Progenitor cell of endocrine pancreas (in vitro differentiated cells): ENCODE measurements around the gene TLCD5. TPM values are rescaled to one million over a fixed set of nuclear protein-coding genes. Genes with fewer than 3 reads are reported as not detected.

Source experiments
- DNase-seq: peaks from one replicate; pipeline ENCODE4 v3.0.0; 2021; ENCODE audit warnings: low spot score; ENCODE audit not compliant: unreplicated experiment
- H3K27ac Mint-ChIP-seq: 2 replicates; pipeline ENCODE4 v1.8.0; 2021; ENCODE audit warnings: mild to moderate bottlenecking, moderate library complexity, mixed read lengths
- H3K27me3 Mint-ChIP-seq: 2 replicates; pipeline ENCODE4 v1.8.0; 2021; ENCODE audit warnings: mixed read lengths
- H3K36me3 Mint-ChIP-seq: 2 replicates; pipeline ENCODE4 v1.8.0; 2022; ENCODE audit warnings: mixed read lengths; ENCODE audit not compliant: insufficient read depth
- H3K4me1 Mint-ChIP-seq: 2 replicates; pipeline ENCODE4 v1.8.0; 2021; ENCODE audit warnings: low read depth, mixed read lengths
- H3K4me3 Mint-ChIP-seq: 2 replicates; pipeline ENCODE4 v1.8.0; 2021; ENCODE audit warnings: low read depth, mild to moderate bottlenecking, moderate library complexity, mixed read lengths
- H3K9me3 Mint-ChIP-seq: 2 replicates; pipeline ENCODE4 v1.8.0; 2021; ENCODE audit warnings: low read depth, mixed read lengths
- total RNA-seq: library from RNA; stranded (reverse); gene quantifications from 2 replicates; pipeline ENCODE4 v1.2.1, GENCODE V29; 2021
- TF ChIP-seq, protein P1 (sequence below): fragments of 200-600 bp; sonication (generic); IDR thresholded peaks from one replicate; pipeline ENCODE4 v1.5.0; 2021; ENCODE audit warnings: antibody characterized with exemption, mild to moderate bottlenecking; ENCODE audit not compliant: unreplicated experiment

The TLCD5 gene
- total RNA-seq, 1 donor from 2014 or later = 9.3 TPM

DNA sequence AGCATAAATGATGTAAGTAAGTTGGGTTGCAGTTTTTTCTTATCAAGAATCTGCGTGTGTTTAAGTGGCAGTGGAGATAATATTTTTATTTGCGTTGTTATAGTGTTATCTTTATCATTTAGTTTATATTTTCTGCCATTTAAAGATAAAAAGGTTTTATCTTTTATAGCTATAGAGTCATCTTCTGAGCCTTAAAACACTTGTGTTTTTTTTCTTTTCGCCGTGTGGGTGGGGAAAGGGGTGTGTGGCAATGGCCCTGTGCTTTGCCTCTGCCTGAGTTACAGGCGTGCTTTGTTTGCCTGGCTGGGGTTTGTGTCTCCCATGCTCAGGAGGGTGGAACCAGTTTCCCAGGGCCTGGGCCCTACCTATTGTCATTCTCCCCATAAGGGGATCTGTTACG is 27.3 kb downstream of the TLCD5 start:
- TF ChIP-seq, protein P1, sequence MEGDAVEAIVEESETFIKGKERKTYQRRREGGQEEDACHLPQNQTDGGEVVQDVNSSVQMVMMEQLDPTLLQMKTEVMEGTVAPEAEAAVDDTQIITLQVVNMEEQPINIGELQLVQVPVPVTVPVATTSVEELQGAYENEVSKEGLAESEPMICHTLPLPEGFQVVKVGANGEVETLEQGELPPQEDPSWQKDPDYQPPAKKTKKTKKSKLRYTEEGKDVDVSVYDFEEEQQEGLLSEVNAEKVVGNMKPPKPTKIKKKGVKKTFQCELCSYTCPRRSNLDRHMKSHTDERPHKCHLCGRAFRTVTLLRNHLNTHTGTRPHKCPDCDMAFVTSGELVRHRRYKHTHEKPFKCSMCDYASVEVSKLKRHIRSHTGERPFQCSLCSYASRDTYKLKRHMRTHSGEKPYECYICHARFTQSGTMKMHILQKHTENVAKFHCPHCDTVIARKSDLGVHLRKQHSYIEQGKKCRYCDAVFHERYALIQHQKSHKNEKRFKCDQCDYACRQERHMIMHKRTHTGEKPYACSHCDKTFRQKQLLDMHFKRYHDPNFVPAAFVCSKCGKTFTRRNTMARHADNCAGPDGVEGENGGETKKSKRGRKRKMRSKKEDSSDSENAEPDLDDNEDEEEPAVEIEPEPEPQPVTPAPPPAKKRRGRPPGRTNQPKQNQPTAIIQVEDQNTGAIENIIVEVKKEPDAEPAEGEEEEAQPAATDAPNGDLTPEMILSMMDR = no peak
- no peak for DNase-seq
- Mint-ChIP-seq H3K4me1 (peaks cover 14% of the 10 kb centered on the region), H3K4me3 (no peak overlapping the region), H3K9me3 (peaks cover 3% of the 10 kb centered on the region), H3K27ac (peak overlapping the region; percentile 81), H3K27me3 (no peaks in the 10 kb centered on the region), H3K36me3 (peaks cover 3% of the 10 kb centered on the region)

DNA sequence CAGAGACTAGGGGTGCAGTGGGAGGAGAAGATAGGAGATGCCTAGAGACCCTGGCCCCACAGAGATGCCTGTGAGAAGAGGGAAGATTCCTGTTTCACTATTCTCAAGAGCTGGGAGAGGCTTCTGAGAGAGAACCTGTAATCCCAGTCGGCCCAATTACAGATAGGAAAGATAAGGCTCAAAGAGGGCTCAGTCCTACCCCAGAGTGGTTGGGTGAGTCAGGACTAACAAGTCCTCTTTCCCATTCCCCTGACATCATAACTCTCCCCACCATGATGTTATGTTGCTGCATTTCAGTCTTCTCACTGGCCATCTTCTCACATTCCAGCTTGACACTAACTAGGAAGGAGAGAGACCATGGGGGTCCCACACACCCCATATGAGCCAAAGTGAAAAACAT is 29.0 kb downstream of the TLCD5 start:
- no peak for DNase-seq
- Mint-ChIP-seq H3K4me3 (no peak overlapping the region), H3K27ac (peak overlapping the region; percentile 40), H3K4me1 (peaks cover 14% of the 10 kb centered on the region), H3K36me3 (peaks cover 3% of the 10 kb centered on the region), H3K9me3 (peaks cover 3% of the 10 kb centered on the region), H3K27me3 (no peaks in the 10 kb centered on the region)
- TF ChIP-seq, protein P1 = no peak

DNA sequence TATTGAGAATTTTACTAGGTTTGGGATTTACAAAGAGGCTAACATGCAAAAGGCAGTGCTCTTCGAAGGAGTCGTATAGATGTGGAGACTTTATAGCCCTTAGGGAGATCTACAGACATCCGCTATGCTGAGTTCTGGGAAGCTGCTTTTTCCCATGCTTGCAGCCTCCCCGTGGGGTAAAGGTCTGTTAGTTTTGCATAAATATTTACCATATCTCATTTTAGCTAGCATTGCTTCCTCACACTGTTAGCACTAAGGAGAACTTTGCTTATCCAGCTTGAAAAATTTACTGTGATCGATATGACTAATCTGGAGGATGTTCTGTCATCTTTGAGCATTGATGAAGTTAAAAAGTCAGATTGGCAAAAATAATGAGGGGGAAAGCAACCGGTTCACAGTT is 29.7 kb downstream of the TLCD5 start:
- TF ChIP-seq, protein P1 = no peak
- DNase-seq = no peak
- Mint-ChIP-seq H3K27ac (peak overlapping the region; percentile 40), H3K4me1 (peaks cover 14% of the 10 kb centered on the region), H3K36me3 (peaks cover 4% of the 10 kb centered on the region), H3K9me3 (peaks cover 7% of the 10 kb centered on the region), H3K27me3 (no peaks in the 10 kb centered on the region), H3K4me3 (no peak overlapping the region)

DNA sequence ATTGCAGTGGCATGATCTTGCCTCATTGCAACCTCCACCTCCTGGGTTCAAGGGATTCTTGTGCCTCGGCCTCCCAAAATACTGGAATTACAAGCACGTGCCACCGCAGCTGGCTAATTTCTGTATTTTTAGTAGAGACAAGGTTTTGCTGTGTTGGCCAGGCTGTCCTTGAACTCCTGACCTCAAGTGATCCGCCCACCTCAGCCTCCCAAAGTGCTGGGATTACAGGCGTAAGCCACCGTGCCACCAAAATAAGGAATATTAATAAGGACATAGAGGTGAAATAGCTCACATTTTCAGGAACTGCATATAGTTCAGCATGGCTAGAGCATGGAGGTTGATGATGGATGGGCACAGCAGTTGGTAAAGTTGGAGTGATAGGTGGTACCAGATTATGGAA is 32.5 kb downstream of the TLCD5 start:
- peaks cover 10% of the 10 kb centered on the region for H3K4me1 Mint-ChIP-seq
- no peak for DNase-seq
- no peak overlapping the region for H3K4me3 Mint-ChIP-seq
- peaks cover 7% of the 10 kb centered on the region for H3K9me3 Mint-ChIP-seq
- H3K36me3 Mint-ChIP-seq = peaks cover 5% of the 10 kb centered on the region
- no peak overlapping the region for H3K27ac Mint-ChIP-seq
- no peaks in the 10 kb centered on the region for H3K27me3 Mint-ChIP-seq
- TF ChIP-seq, protein P1 = no peak

DNA sequence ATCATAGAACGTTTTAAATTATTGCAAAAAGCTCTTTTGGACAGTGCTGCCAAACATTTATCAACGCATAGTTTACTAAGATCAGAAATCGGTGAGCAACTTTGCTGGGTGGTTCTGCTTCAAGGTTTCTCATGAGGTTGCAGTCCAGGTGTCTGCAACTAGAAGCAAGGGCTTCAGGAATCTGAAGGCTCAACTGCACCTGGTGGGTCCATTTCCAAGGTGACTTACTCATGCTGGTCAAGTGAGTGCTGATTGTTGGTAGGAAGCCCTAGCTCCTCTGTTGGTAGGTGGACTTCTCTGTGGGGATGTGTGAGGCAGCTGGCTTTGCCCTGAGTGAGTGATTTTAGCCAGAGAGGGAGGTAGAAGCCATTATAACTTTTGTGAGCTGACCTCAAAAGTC is 33.6 kb downstream of the TLCD5 start:
- Mint-ChIP-seq H3K4me1 (peaks cover 3% of the 10 kb centered on the region), H3K4me3 (no peak overlapping the region), H3K36me3 (peaks cover 5% of the 10 kb centered on the region), H3K27me3 (no peaks in the 10 kb centered on the region), H3K9me3 (peaks cover 7% of the 10 kb centered on the region), H3K27ac (no peak overlapping the region)
- no peak for DNase-seq
- TF ChIP-seq, protein P1 = no peak
